ENCODE results near the gene ZDHHC11B.
"Not testable (repeated sequence)": the region's sequence is repeated elsewhere in the genome, so short reads cannot be mapped to it uniquely, and the experiment has no call there.

ZDHHC11B gene

GRCh38 chr5:787857-788233 lies 3.3 kb upstream of the ZDHHC11B start:
- not testable (repeated sequence) for H3K27me3 ChIP-seq (ENCODE audit: insufficient read depth, low read length, poor library complexity, severe bottlenecking); H3K9ac ChIP-seq (ENCODE audit: low read depth, low read length, poor library complexity, severe bottlenecking); H3K79me2 ChIP-seq (ENCODE audit: insufficient read depth, low read length); H4K20me1 ChIP-seq (ENCODE audit: insufficient read depth, low read length, poor library complexity, severe bottlenecking); H3K4me3 ChIP-seq (ENCODE audit: low read length, poor library complexity, severe bottlenecking); H3K36me3 ChIP-seq (ENCODE audit: insufficient read depth, low read length); H3K4me1 ChIP-seq (ENCODE audit: insufficient read depth, low read length, poor library complexity, severe bottlenecking); H3K9me2 ChIP-seq (replicated peaks; ENCODE audit: low read depth, low read length); H3K4me2 ChIP-seq (ENCODE audit: low read depth, low read length, poor library complexity, severe bottlenecking); H2AFZ ChIP-seq (ENCODE audit: low read length); H3F3A ChIP-seq (ENCODE audit: low read depth); H3K9me3 ChIP-seq (ENCODE audit: insufficient read depth, low read depth, low read length)

DNA sequence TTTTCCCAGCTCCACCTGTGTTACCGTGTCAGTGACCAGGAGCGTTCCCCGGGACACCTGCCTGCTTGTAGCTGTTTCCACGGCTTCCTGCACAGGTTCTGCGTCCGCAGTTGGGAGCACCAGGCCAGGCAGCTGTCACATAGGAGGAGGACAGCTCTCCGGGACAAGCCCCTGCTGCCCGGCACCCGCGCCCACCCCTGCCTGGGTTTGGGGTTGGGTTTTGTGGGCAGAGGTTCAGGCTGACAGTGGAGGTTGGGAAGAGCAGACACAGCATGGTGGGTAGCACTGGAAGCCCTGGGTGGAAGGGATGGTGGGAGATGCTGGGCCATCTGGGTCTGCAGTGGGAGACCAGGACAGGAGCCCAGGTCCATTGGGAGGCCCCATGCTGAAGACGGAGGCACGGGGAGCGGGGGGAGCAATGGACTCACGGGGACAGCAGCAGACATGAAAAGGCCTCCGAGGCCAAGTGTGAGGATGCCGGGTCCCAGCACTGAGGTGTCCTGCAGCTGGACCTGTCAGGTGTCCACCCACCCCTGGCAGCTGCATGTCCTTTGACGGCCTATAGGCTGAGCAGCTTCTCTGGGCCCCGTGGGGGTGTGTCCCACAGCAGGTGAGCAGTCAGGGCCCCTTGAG lies 2.8 kb upstream of the ZDHHC11B start:
- not testable (repeated sequence) for H3K9me2 ChIP-seq (replicated peaks; ENCODE audit: low read depth, low read length); H3K4me1 ChIP-seq (ENCODE audit: insufficient read depth, low read length, poor library complexity, severe bottlenecking); H3K9ac ChIP-seq (ENCODE audit: low read depth, low read length, poor library complexity, severe bottlenecking); H3K79me2 ChIP-seq (ENCODE audit: insufficient read depth, low read length); H3F3A ChIP-seq (ENCODE audit: low read depth); H3K9me3 ChIP-seq (ENCODE audit: insufficient read depth, low read depth, low read length); H4K20me1 ChIP-seq (ENCODE audit: insufficient read depth, low read length, poor library complexity, severe bottlenecking); H3K36me3 ChIP-seq (ENCODE audit: insufficient read depth, low read length); H3K27me3 ChIP-seq (ENCODE audit: insufficient read depth, low read length, poor library complexity, severe bottlenecking); H3K4me2 ChIP-seq (ENCODE audit: low read depth, low read length, poor library complexity, severe bottlenecking); H2AFZ ChIP-seq (ENCODE audit: low read length); H3K4me3 ChIP-seq (ENCODE audit: low read length, poor library complexity, severe bottlenecking)

- H3K4me3 ChIP-seq (ENCODE audit: low read length, poor library complexity, severe bottlenecking), result peak overlapping the region; percentile 62
- H3K4me2 ChIP-seq (ENCODE audit: low read depth, low read length, poor library complexity, severe bottlenecking); H3K9ac ChIP-seq (ENCODE audit: low read depth, low read length, poor library complexity, severe bottlenecking); H3K9me3 ChIP-seq (ENCODE audit: insufficient read depth, low read depth, low read length); H3K27me3 ChIP-seq (ENCODE audit: insufficient read depth, low read length, poor library complexity, severe bottlenecking); H2AFZ ChIP-seq (ENCODE audit: low read length); H3F3A ChIP-seq (ENCODE audit: low read depth); H3K4me1 ChIP-seq (ENCODE audit: insufficient read depth, low read length, poor library complexity, severe bottlenecking); H3K9me2 ChIP-seq (replicated peaks; ENCODE audit: low read depth, low read length); H3K79me2 ChIP-seq (ENCODE audit: insufficient read depth, low read length); H4K20me1 ChIP-seq (ENCODE audit: insufficient read depth, low read length, poor library complexity, severe bottlenecking); H3K36me3 ChIP-seq (ENCODE audit: insufficient read depth, low read length): not testable (repeated sequence)
These were observed 714 bp upstream of the ZDHHC11B start for GRCh38 chr5:785181-785705.

DNA sequence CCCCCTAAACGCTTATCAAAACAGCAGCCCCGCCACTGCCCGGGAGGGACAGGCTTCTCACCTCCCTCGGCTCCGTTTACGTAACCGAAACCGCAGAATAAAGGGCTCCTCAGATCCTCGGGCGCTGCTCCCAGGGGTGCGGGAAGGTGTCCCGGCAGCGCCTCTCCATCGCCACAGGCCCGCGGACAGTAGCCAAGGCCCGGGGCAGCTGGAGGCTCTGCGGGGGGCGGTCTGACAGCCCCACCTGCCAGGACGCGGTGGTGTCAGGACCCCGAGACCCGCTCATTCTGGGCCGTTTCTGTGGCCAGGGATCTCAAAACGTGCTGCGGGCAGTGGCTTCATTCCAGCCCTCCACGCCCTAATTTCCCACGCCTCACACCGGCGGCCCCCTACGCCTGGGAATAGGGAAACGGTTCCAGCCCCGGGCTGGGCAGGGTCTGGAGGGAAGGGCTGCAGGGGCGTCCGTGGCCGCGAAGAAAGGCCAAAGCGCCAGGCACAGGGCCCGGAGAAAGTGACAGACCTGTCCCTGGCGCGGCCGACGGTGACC lies 575 bp downstream of the ZDHHC11B start:
- H3K4me1 ChIP-seq (ENCODE audit: insufficient read depth, low read length, poor library complexity, severe bottlenecking); H4K20me1 ChIP-seq (ENCODE audit: insufficient read depth, low read length, poor library complexity, severe bottlenecking); H3K9ac ChIP-seq (ENCODE audit: low read depth, low read length, poor library complexity, severe bottlenecking); H3K79me2 ChIP-seq (ENCODE audit: insufficient read depth, low read length); H3K27me3 ChIP-seq (ENCODE audit: insufficient read depth, low read length, poor library complexity, severe bottlenecking); H3K9me2 ChIP-seq (replicated peaks; ENCODE audit: low read depth, low read length); H3K36me3 ChIP-seq (ENCODE audit: insufficient read depth, low read length); H3F3A ChIP-seq (ENCODE audit: low read depth); H3K9me3 ChIP-seq (ENCODE audit: insufficient read depth, low read depth, low read length): not testable (repeated sequence)
- peak overlapping the region; percentile 79 for H3K4me2 ChIP-seq (ENCODE audit: low read depth, low read length, poor library complexity, severe bottlenecking)
- H3K4me3 ChIP-seq (ENCODE audit: low read length, poor library complexity, severe bottlenecking), result peak overlapping the region; percentile 62
- H2AFZ ChIP-seq (ENCODE audit: low read length), result peak overlapping the region; percentile 23; the same call in 1 of the 2 replicates

GRCh38 chr5:783049-783802 lies 1.3 kb downstream of the ZDHHC11B start:
- H3K4me1 ChIP-seq (ENCODE audit: insufficient read depth, low read length, poor library complexity, severe bottlenecking); H3K27me3 ChIP-seq (ENCODE audit: insufficient read depth, low read length, poor library complexity, severe bottlenecking); H3K36me3 ChIP-seq (ENCODE audit: insufficient read depth, low read length); H3F3A ChIP-seq (ENCODE audit: low read depth); H2AFZ ChIP-seq (ENCODE audit: low read length); H3K79me2 ChIP-seq (ENCODE audit: insufficient read depth, low read length); H3K9me2 ChIP-seq (replicated peaks; ENCODE audit: low read depth, low read length); H3K9ac ChIP-seq (ENCODE audit: low read depth, low read length, poor library complexity, severe bottlenecking); H3K9me3 ChIP-seq (ENCODE audit: insufficient read depth, low read depth, low read length); H3K4me3 ChIP-seq (ENCODE audit: low read length, poor library complexity, severe bottlenecking); H4K20me1 ChIP-seq (ENCODE audit: insufficient read depth, low read length, poor library complexity, severe bottlenecking): not testable (repeated sequence)
- peak overlapping the region; percentile 79 for H3K4me2 ChIP-seq (ENCODE audit: low read depth, low read length, poor library complexity, severe bottlenecking)

DNA sequence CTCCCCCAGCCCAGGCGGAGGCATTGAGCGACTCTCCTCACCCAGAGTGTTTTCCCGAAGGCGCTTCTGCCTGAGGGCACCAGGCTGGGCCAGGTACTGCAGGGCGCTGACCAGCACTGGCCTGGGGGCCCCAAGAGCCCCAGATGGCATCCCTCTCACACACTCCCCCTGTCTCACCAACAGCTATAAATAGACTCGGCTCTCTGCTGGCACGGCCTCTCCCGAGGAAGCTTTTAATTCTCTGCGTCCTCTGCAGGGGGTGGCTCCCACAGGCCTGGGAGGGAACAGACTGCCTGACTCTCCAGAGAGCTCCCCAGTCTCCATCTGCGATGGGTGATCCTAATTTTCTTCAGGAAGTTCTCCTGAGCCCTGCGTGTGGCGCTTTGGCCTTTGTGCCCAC lies 2.2 kb downstream of the ZDHHC11B start:
- H3K79me2 ChIP-seq (ENCODE audit: insufficient read depth, low read length); H4K20me1 ChIP-seq (ENCODE audit: insufficient read depth, low read length, poor library complexity, severe bottlenecking); H3F3A ChIP-seq (ENCODE audit: low read depth); H3K9ac ChIP-seq (ENCODE audit: low read depth, low read length, poor library complexity, severe bottlenecking); H3K27me3 ChIP-seq (ENCODE audit: insufficient read depth, low read length, poor library complexity, severe bottlenecking); H3K36me3 ChIP-seq (ENCODE audit: insufficient read depth, low read length); H3K4me2 ChIP-seq (ENCODE audit: low read depth, low read length, poor library complexity, severe bottlenecking); H2AFZ ChIP-seq (ENCODE audit: low read length); H3K4me1 ChIP-seq (ENCODE audit: insufficient read depth, low read length, poor library complexity, severe bottlenecking); H3K4me3 ChIP-seq (ENCODE audit: low read length, poor library complexity, severe bottlenecking); H3K9me3 ChIP-seq (ENCODE audit: insufficient read depth, low read depth, low read length); H3K9me2 ChIP-seq (replicated peaks; ENCODE audit: low read depth, low read length): not testable (repeated sequence)

DNA sequence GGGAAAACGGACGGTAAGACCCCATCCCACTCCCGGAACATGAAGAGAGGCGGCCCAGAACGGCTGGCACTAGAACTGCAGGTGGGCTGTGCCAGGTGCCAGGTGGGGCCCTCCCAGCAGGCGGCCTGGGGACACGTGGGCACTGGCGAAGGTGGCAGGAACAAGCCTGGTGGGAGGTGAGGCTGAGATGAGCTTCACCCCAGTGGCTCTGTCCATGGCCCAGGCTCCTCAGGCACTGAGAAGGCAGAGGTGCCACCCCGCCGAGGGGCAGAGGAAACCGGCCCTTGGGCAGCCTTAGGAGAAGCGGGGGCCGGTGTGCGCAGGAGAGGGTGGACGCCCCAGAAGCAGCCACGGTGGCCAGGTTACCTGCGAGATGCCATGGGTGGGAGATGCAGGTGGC lies 4.0 kb downstream of the ZDHHC11B start:
- H3K4me1 ChIP-seq (ENCODE audit: insufficient read depth, low read length, poor library complexity, severe bottlenecking); H3K9me3 ChIP-seq (ENCODE audit: insufficient read depth, low read depth, low read length); H3K9me2 ChIP-seq (replicated peaks; ENCODE audit: low read depth, low read length); H3K27me3 ChIP-seq (ENCODE audit: insufficient read depth, low read length, poor library complexity, severe bottlenecking); H3K4me2 ChIP-seq (ENCODE audit: low read depth, low read length, poor library complexity, severe bottlenecking); H3K9ac ChIP-seq (ENCODE audit: low read depth, low read length, poor library complexity, severe bottlenecking); H4K20me1 ChIP-seq (ENCODE audit: insufficient read depth, low read length, poor library complexity, severe bottlenecking); H3K79me2 ChIP-seq (ENCODE audit: insufficient read depth, low read length); H3F3A ChIP-seq (ENCODE audit: low read depth); H3K36me3 ChIP-seq (ENCODE audit: insufficient read depth, low read length); H2AFZ ChIP-seq (ENCODE audit: low read length); H3K4me3 ChIP-seq (ENCODE audit: low read length, poor library complexity, severe bottlenecking): not testable (repeated sequence)

All from Loucy (cell line).